ENCODE results near the gene GOLGA8G.
"Not testable (repeated sequence)": the region's sequence is repeated elsewhere in the genome, so short reads cannot be mapped to it uniquely, and the experiment has no call there.

Gene GOLGA8G

GRCh38 chr15:28532954-28533353 lies at the start of gene GOLGA8G:
GOLGA8G (minus strand) TSS chr15:28532971; CDS start chr15:28532909, 62 bp downstream.
- not testable (repeated sequence) for H3K4me1 ChIP-seq (ENCODE audit: low read depth, poor library complexity, severe bottlenecking); H3K4me3 ChIP-seq (IDR thresholded peaks at IDR 0.05; ENCODE audit: insufficient read depth, low read depth, low read length); H3K36me3 ChIP-seq (ENCODE audit: insufficient read depth); H2AFZ ChIP-seq (ENCODE audit: low read depth); H3K9ac ChIP-seq; H3K27ac ChIP-seq; H4K20me1 ChIP-seq (ENCODE audit: insufficient read depth); H3K4me2 ChIP-seq; H3K79me2 ChIP-seq (ENCODE audit: insufficient read depth, low read depth); H3K27me3 ChIP-seq (ENCODE audit: insufficient read depth, low read depth)

GRCh38 chr15:28573351-28573750 lies 40.6 kb upstream of the GOLGA8G start:
- H4K20me1 ChIP-seq (ENCODE audit: insufficient read depth); H3K27ac ChIP-seq; H3K27me3 ChIP-seq (ENCODE audit: insufficient read depth, low read depth); H3K4me3 ChIP-seq (IDR thresholded peaks at IDR 0.05; ENCODE audit: insufficient read depth, low read depth, low read length); H2AFZ ChIP-seq (ENCODE audit: low read depth); H3K36me3 ChIP-seq (ENCODE audit: insufficient read depth); H3K4me2 ChIP-seq; H3K9ac ChIP-seq; H3K4me1 ChIP-seq (ENCODE audit: low read depth, poor library complexity, severe bottlenecking); H3K79me2 ChIP-seq (ENCODE audit: insufficient read depth, low read depth): not testable (repeated sequence)

GRCh38 chr15:28553268-28553667 lies 20.5 kb upstream of the GOLGA8G start, which contains the start of gene GOLGA6L25:
GOLGA6L25 (plus strand) TSS chr15:28553568; CDS start chr15:28553629, 61 bp downstream.
- not testable (repeated sequence) for H2AFZ ChIP-seq (ENCODE audit: low read depth); H3K9ac ChIP-seq; H3K27me3 ChIP-seq (ENCODE audit: insufficient read depth, low read depth); H3K4me1 ChIP-seq (ENCODE audit: low read depth, poor library complexity, severe bottlenecking); H3K36me3 ChIP-seq (ENCODE audit: insufficient read depth); H3K27ac ChIP-seq; H4K20me1 ChIP-seq (ENCODE audit: insufficient read depth); H3K79me2 ChIP-seq (ENCODE audit: insufficient read depth, low read depth); H3K4me2 ChIP-seq; H3K4me3 ChIP-seq (IDR thresholded peaks at IDR 0.05; ENCODE audit: insufficient read depth, low read depth, low read length)

- not testable (repeated sequence) for H3K36me3 ChIP-seq (ENCODE audit: insufficient read depth)
These were observed 17.6 kb downstream of the GOLGA8G start for GRCh38 chr15:28515208-28515607.

GRCh38 chr15:28514128-28514527 lies 18.6 kb downstream of the GOLGA8G start:
- H3K4me1 ChIP-seq (ENCODE audit: low read depth, poor library complexity, severe bottlenecking); H3K27me3 ChIP-seq (ENCODE audit: insufficient read depth, low read depth); H3K27ac ChIP-seq; H3K4me3 ChIP-seq (IDR thresholded peaks at IDR 0.05; ENCODE audit: insufficient read depth, low read depth, low read length); H3K79me2 ChIP-seq (ENCODE audit: insufficient read depth, low read depth); H3K9ac ChIP-seq; H2AFZ ChIP-seq (ENCODE audit: low read depth); H4K20me1 ChIP-seq (ENCODE audit: insufficient read depth); H3K4me2 ChIP-seq; H3K36me3 ChIP-seq (ENCODE audit: insufficient read depth): not testable (repeated sequence)

More at GRCh38 chr15:28515208-28515607, 17.6 kb downstream of the GOLGA8G start:
- H3K27me3 ChIP-seq (ENCODE audit: insufficient read depth, low read depth); H3K27ac ChIP-seq; H3K4me1 ChIP-seq (ENCODE audit: low read depth, poor library complexity, severe bottlenecking); H3K9ac ChIP-seq; H2AFZ ChIP-seq (ENCODE audit: low read depth); H3K79me2 ChIP-seq (ENCODE audit: insufficient read depth, low read depth); H3K4me3 ChIP-seq (IDR thresholded peaks at IDR 0.05; ENCODE audit: insufficient read depth, low read depth, low read length); H4K20me1 ChIP-seq (ENCODE audit: insufficient read depth); H3K4me2 ChIP-seq: not testable (repeated sequence)

- H3K4me1 ChIP-seq (ENCODE audit: low read depth, poor library complexity, severe bottlenecking); H3K27ac ChIP-seq; H3K36me3 ChIP-seq (ENCODE audit: insufficient read depth); H3K4me2 ChIP-seq; H2AFZ ChIP-seq (ENCODE audit: low read depth); H3K27me3 ChIP-seq (ENCODE audit: insufficient read depth, low read depth); H3K9ac ChIP-seq; H3K79me2 ChIP-seq (ENCODE audit: insufficient read depth, low read depth); H3K4me3 ChIP-seq (IDR thresholded peaks at IDR 0.05; ENCODE audit: insufficient read depth, low read depth, low read length); H4K20me1 ChIP-seq (ENCODE audit: insufficient read depth): not testable (repeated sequence)
These were observed 24.4 kb downstream of the GOLGA8G start for GRCh38 chr15:28508217-28508889.

GRCh38 chr15:28481340-28481739 lies 51.4 kb downstream of the GOLGA8G start:
- not testable (repeated sequence) for H3K27ac ChIP-seq; H2AFZ ChIP-seq (ENCODE audit: low read depth); H3K4me3 ChIP-seq (IDR thresholded peaks at IDR 0.05; ENCODE audit: insufficient read depth, low read depth, low read length); H3K9ac ChIP-seq; H3K4me2 ChIP-seq; H3K4me1 ChIP-seq (ENCODE audit: low read depth, poor library complexity, severe bottlenecking); H3K36me3 ChIP-seq (ENCODE audit: insufficient read depth); H4K20me1 ChIP-seq (ENCODE audit: insufficient read depth); H3K27me3 ChIP-seq (ENCODE audit: insufficient read depth, low read depth); H3K79me2 ChIP-seq (ENCODE audit: insufficient read depth, low read depth)

All from KMS-11 (cell line).